Islet of Langerhans (tissue), 1 donor: ENCODE results near the gene FBXW8.

ENCODE experiments used
- FAIRE-seq: peaks from one replicate; lab custom pipeline; 2011; peaks lifted over from hg19 to GRCh38; lab: Jason Lieb, UNC

FBXW8 gene

GRCh38 chr12:117060246-117060928 is 149.6 kb downstream of the FBXW8 start:
- FAIRE-seq = no peak

GRCh38 chr12:117060929-117061305 is 150.2 kb downstream of the FBXW8 start:
- FAIRE-seq = no peak

GRCh38 chr12:117061555-117062079 is 150.9 kb downstream of the FBXW8 start:
- no peak for FAIRE-seq

GRCh38 chr12:117063162-117063911 is 152.6 kb downstream of the FBXW8 start:
- FAIRE-seq = no peak

GRCh38 chr12:117064049-117064448 is 153.3 kb downstream of the FBXW8 start:
- no peak for FAIRE-seq

GRCh38 chr12:117064596-117064995 is 153.8 kb downstream of the FBXW8 start:
- FAIRE-seq = no peak

- FAIRE-seq = no peak
These were observed 156.3 kb downstream of the FBXW8 start for GRCh38 chr12:117067016-117067415.

- FAIRE-seq = no peak
These were observed 156.9 kb downstream of the FBXW8 start for GRCh38 chr12:117067638-117068037.

GRCh38 chr12:117068492-117068891 is 157.7 kb downstream of the FBXW8 start:
- no peak for FAIRE-seq

- FAIRE-seq = no peak
These were observed 158.5 kb downstream of the FBXW8 start for GRCh38 chr12:117069101-117069797.

GRCh38 chr12:117069926-117070900 is 159.5 kb downstream of the FBXW8 start:
- no peak for FAIRE-seq

- FAIRE-seq = no peak
These were observed 160.3 kb downstream of the FBXW8 start for GRCh38 chr12:117071009-117071408.

- no peak for FAIRE-seq
These were observed 161.4 kb downstream of the FBXW8 start for GRCh38 chr12:117072106-117072505.

GRCh38 chr12:117072736-117073490 is 162.2 kb downstream of the FBXW8 start:
- FAIRE-seq = no peak

GRCh38 chr12:117073611-117074010 is 162.9 kb downstream of the FBXW8 start:
- FAIRE-seq = no peak

GRCh38 chr12:117076410-117077372 is 165.9 kb downstream of the FBXW8 start:
- FAIRE-seq = no peak

- FAIRE-seq = no peak
These were observed 168.7 kb downstream of the FBXW8 start for GRCh38 chr12:117079487-117079886.

GRCh38 chr12:117080661-117081144 is 170.0 kb downstream of the FBXW8 start:
- no peak for FAIRE-seq
